ENCODE results near the gene CLCA2.

CLCA2 gene

DNA sequence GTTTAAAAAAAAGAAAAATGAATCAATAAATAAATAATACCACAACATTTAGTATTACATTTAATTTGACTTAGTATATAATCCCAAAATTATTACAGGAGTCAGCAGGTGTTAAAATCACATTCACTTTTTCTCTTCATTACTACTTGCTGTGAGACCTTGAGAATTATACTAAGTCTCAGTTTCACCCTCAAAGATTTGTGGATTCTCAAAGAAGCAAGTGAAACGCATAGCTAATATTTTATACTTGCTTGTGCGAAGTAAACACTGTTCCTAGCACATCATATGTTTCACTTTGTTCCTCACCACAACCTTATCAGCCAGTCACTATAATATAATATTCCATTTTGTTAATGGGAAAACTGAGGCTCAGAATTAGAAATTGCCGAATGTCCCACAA lies 48.8 kb downstream of the CLCA2 start:
- no peak overlapping the region for H3K27ac ChIP-seq (ENCODE audit: low read length)
- no peak overlapping the region for H3K9ac ChIP-seq (ENCODE audit: low read length in 2 of 2)

DNA sequence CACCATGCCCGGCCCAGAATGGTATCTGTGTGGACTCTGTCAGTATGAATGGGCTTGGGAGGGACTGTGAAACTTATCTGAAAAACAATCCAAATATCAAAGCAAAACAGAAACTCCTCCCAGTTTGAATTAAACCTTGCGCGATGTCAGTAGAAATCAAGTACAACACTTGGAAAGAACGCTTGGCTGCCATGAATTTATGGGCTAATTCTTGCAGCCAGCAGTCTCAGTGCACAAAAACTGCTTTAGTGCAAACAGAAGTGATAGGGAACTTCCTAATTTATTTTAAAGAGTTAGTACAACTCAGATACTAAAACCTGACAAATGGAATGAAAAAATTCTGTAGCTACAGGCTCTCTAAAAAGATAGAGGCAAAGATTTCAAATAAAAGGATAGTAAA lies 53.3 kb downstream of the CLCA2 start:
- H3K4me1 ChIP-seq (ENCODE audit: control insufficient read depth, insufficient read depth, low read length): no peaks in the 10 kb centered on the region
- H3K9ac ChIP-seq (ENCODE audit: low read length in 2 of 2): no peak overlapping the region
- H3K36me3 ChIP-seq (ENCODE audit: control insufficient read depth in 2 of 2, insufficient read depth in 2 of 2, low read length in 2 of 2): no peaks in the 10 kb centered on the region
- no peaks in the 10 kb centered on the region for H3K27me3 ChIP-seq (ENCODE audit: control insufficient read depth in 1 of 2, insufficient read depth in 2 of 2, low read length in 2 of 2)
- no peak overlapping the region for H3K27ac ChIP-seq (ENCODE audit: low read length)
- no peaks in the 10 kb centered on the region for H3K9me3 ChIP-seq (ENCODE audit: control insufficient read depth in 2 of 2, low read length in 2 of 2)
- H3K4me3 ChIP-seq (ENCODE audit: low read length in 2 of 2): no peak overlapping the region

More for the DNA sequence above, 48.8 kb downstream of the CLCA2 start:
- no peaks in the 10 kb centered on the region for H3K36me3 ChIP-seq (ENCODE audit: control insufficient read depth in 2 of 2, insufficient read depth in 2 of 2, low read length in 2 of 2)
- H3K9me3 ChIP-seq (ENCODE audit: control insufficient read depth in 2 of 2, low read length in 2 of 2): no peaks in the 10 kb centered on the region
- H3K4me1 ChIP-seq (ENCODE audit: control insufficient read depth, insufficient read depth, low read length): no peaks in the 10 kb centered on the region
- no peak overlapping the region for H3K4me3 ChIP-seq (ENCODE audit: low read length in 2 of 2)
- H3K27me3 ChIP-seq (ENCODE audit: control insufficient read depth in 1 of 2, insufficient read depth in 2 of 2, low read length in 2 of 2): no peaks in the 10 kb centered on the region

DNA sequence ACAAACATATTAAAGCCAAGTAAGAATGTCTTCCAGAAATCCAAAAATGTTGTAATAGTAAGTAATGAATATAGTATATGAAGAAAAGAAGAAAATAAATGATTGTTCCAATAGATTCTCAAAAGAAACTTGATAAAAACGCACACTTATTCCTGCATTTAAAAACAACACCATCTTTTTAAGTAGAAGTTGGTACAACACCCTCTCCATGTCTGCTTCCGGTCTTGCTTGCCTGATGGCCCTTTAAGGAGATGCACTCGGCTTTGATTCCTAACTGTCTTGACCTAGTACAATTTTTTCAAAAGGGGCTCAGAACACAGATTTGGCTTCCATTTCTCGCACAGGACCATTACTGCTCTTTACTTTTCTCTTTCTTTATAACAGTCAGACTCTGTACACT lies 53.7 kb downstream of the CLCA2 start:
- Histone ChIP-seq H3K4me3 (ENCODE audit: low read length in 2 of 2) (no peak overlapping the region), H3K27me3 (ENCODE audit: control insufficient read depth in 1 of 2, insufficient read depth in 2 of 2, low read length in 2 of 2) (no peaks in the 10 kb centered on the region), H3K27ac (ENCODE audit: low read length) (no peak overlapping the region), H3K4me1 (ENCODE audit: control insufficient read depth, insufficient read depth, low read length) (no peaks in the 10 kb centered on the region), H3K9ac (ENCODE audit: low read length in 2 of 2) (no peak overlapping the region), H3K36me3 (ENCODE audit: control insufficient read depth in 2 of 2, insufficient read depth in 2 of 2, low read length in 2 of 2) (no peaks in the 10 kb centered on the region), H3K9me3 (ENCODE audit: control insufficient read depth in 2 of 2, low read length in 2 of 2) (no peaks in the 10 kb centered on the region)

DNA sequence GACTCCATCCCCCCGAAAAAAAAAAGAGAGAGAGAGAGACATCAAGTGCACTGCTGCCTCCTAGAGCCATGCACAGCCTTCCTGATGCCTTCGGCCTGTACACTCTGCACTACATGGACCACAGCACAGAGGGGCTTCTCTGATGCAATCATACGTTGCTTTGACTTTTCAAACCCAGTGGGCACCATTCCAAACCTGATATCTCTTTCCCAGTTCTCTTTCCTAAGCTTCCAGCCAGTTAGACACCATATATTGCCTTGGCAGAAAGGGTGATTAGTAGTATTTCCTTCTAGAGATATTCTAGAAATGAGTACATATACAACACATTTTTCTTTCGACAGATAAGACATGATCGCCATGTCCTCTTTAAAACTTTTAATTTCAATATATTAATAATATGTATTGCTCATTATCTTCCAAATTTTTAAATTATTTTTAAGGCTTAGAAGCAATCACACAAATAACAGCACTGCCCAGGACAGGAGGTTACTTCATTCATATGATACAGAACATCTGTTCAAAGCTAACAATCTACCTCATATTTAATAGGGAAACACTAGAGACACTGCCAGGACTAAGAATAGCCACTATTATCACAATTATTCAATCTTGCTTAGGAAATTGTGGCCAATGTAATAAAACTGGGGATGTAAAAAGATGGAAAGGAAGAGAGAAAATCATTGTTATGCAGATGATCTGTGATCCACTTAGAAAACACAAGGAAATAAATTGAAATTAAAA lies 54.6 kb downstream of the CLCA2 start:
- H3K4me3 ChIP-seq (ENCODE audit: low read length in 2 of 2): no peak overlapping the region
- H3K36me3 ChIP-seq (ENCODE audit: control insufficient read depth in 2 of 2, insufficient read depth in 2 of 2, low read length in 2 of 2): no peaks in the 10 kb centered on the region

DNA sequence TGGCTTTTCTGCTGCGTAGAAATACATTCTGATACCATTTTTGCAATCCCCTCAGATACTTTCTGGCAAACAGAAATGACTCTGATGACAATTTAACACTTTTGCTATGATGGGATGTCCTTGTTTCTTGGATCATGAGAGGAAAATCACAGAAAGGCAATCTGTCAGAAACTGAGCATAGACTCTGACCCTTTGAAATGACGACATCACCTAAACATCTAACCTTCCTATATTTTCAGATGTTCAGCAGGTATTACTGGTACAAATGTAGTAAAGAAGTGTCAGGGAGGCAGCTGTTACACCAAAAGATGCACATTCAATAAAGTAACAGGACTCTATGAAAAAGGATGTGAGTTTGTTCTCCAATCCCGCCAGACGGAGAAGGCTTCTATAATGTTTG lies 58.0 kb downstream of the CLCA2 start:
- H3K27me3 ChIP-seq (ENCODE audit: control insufficient read depth in 1 of 2, insufficient read depth in 2 of 2, low read length in 2 of 2): no peaks in the 10 kb centered on the region
- no peak overlapping the region for H3K9ac ChIP-seq (ENCODE audit: low read length in 2 of 2)
- no peak overlapping the region for H3K4me3 ChIP-seq (ENCODE audit: low read length in 2 of 2)
- no peak overlapping the region for H3K27ac ChIP-seq (ENCODE audit: low read length)
- H3K9me3 ChIP-seq (ENCODE audit: control insufficient read depth in 2 of 2, low read length in 2 of 2): no peaks in the 10 kb centered on the region
- H3K4me1 ChIP-seq (ENCODE audit: control insufficient read depth, insufficient read depth, low read length): no peaks in the 10 kb centered on the region
- H3K36me3 ChIP-seq (ENCODE audit: control insufficient read depth in 2 of 2, insufficient read depth in 2 of 2, low read length in 2 of 2): no peaks in the 10 kb centered on the region

More for the DNA sequence above, 54.6 kb downstream of the CLCA2 start:
- no peaks in the 10 kb centered on the region for H3K9me3 ChIP-seq (ENCODE audit: control insufficient read depth in 2 of 2, low read length in 2 of 2)
- no peak overlapping the region for H3K27ac ChIP-seq (ENCODE audit: low read length)
- H3K27me3 ChIP-seq (ENCODE audit: control insufficient read depth in 1 of 2, insufficient read depth in 2 of 2, low read length in 2 of 2): no peaks in the 10 kb centered on the region
- no peak overlapping the region for H3K9ac ChIP-seq (ENCODE audit: low read length in 2 of 2)
- no peaks in the 10 kb centered on the region for H3K4me1 ChIP-seq (ENCODE audit: control insufficient read depth, insufficient read depth, low read length)

DNA sequence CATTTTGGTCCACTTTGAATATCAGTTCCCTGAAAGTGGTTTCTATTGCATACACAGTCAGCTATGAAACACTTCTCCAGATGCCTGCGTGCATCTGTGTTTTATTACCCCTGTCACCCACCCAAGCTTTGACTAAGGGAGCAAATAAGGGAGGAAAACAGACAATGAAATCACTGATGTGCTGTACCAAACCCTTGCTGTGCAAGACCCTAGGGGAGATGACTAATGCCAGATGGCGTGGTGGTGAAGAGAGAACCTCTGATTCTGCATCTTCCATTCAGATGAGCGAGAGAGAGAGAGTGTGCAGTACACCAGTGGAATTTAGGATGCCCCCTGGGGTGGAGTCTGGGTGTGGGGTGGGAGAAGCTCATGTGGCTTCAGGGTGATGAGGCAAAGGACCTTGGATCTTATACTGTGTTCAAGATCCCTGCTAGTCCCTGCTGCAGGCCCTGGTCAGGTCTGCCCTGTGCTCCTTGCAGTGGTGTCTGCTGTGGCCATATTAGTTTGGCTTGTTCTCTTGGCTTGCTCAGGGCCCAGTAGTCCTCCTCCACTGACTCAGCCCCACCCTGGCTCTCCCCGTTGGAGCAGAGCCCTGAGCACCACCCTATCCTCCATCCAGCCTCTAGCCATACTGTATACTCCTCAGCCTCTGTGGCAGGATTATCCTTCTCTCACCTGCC lies 63.3 kb downstream of the CLCA2 start:
- Histone ChIP-seq H3K36me3 (ENCODE audit: control insufficient read depth in 2 of 2, insufficient read depth in 2 of 2, low read length in 2 of 2) (no peaks in the 10 kb centered on the region), H3K4me3 (ENCODE audit: low read length in 2 of 2) (no peak overlapping the region), H3K9ac (ENCODE audit: low read length in 2 of 2) (no peak overlapping the region), H3K9me3 (ENCODE audit: control insufficient read depth in 2 of 2, low read length in 2 of 2) (no peaks in the 10 kb centered on the region), H3K27ac (ENCODE audit: low read length) (no peak overlapping the region), H3K27me3 (ENCODE audit: control insufficient read depth in 1 of 2, insufficient read depth in 2 of 2, low read length in 2 of 2) (no peaks in the 10 kb centered on the region), H3K4me1 (ENCODE audit: control insufficient read depth, insufficient read depth, low read length) (no peaks in the 10 kb centered on the region)

DNA sequence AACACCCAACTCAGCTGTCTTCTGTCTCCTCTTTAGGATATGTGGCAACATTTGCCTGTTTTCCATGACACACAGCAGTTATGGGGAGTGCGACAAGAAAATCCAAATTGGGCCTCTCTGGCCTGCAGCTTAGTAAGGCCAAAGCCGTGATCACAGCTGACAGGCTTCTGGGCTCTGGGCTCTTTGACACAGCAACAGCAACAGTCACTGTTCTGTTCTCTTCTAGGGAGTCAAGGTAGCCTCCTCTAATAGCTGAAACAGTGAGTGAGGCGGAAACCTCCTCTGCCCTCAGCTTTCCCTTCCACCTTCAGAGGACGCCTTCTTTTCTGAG lies 63.8 kb downstream of the CLCA2 start:
- Histone ChIP-seq H3K27me3 (ENCODE audit: control insufficient read depth in 1 of 2, insufficient read depth in 2 of 2, low read length in 2 of 2) (no peaks in the 10 kb centered on the region), H3K27ac (ENCODE audit: low read length) (no peak overlapping the region)

DNA sequence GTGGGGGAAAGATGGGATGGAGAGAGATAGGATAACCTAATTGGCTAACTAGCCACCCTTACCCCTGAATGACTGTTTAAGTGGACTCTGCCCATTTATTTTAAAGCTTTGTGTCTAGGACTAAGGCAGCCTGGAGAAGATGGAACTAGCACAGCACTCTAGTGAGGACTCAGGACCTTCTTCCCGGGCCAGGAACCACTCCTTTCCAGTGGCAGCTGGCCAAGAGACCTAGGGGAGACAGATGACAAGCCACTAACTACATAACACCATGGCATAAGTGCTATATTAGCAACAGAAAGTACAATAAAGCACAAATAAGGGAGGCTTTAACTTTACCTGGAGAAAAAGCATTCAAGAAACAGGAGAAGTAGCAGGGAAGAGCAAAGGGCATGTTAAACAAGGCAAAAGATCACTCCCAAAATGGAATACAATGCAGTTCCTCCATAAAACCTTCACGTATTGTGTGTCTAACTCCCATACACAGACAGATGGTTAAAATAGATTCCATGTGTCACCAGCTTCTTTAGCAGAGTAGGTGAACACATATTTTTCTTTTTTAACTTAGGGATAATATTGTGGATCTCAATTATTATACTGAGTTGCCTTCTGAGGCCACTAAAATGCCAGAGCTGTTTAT lies 65.4 kb downstream of the CLCA2 start:
- Histone ChIP-seq H3K27me3 (ENCODE audit: control insufficient read depth in 1 of 2, insufficient read depth in 2 of 2, low read length in 2 of 2) (no peaks in the 10 kb centered on the region), H3K36me3 (ENCODE audit: control insufficient read depth in 2 of 2, insufficient read depth in 2 of 2, low read length in 2 of 2) (no peaks in the 10 kb centered on the region), H3K9ac (ENCODE audit: low read length in 2 of 2) (no peak overlapping the region), H3K9me3 (ENCODE audit: control insufficient read depth in 2 of 2, low read length in 2 of 2) (no peaks in the 10 kb centered on the region), H3K4me3 (ENCODE audit: low read length in 2 of 2) (no peak overlapping the region), H3K27ac (ENCODE audit: low read length) (no peak overlapping the region), H3K4me1 (ENCODE audit: control insufficient read depth, insufficient read depth, low read length) (no peaks in the 10 kb centered on the region)

More for the DNA sequence above, 63.8 kb downstream of the CLCA2 start:
- no peak overlapping the region for H3K9ac ChIP-seq (ENCODE audit: low read length in 2 of 2)
- H3K36me3 ChIP-seq (ENCODE audit: control insufficient read depth in 2 of 2, insufficient read depth in 2 of 2, low read length in 2 of 2): no peaks in the 10 kb centered on the region
- no peaks in the 10 kb centered on the region for H3K9me3 ChIP-seq (ENCODE audit: control insufficient read depth in 2 of 2, low read length in 2 of 2)
- no peaks in the 10 kb centered on the region for H3K4me1 ChIP-seq (ENCODE audit: control insufficient read depth, insufficient read depth, low read length)
- H3K4me3 ChIP-seq (ENCODE audit: low read length in 2 of 2): no peak overlapping the region

DNA sequence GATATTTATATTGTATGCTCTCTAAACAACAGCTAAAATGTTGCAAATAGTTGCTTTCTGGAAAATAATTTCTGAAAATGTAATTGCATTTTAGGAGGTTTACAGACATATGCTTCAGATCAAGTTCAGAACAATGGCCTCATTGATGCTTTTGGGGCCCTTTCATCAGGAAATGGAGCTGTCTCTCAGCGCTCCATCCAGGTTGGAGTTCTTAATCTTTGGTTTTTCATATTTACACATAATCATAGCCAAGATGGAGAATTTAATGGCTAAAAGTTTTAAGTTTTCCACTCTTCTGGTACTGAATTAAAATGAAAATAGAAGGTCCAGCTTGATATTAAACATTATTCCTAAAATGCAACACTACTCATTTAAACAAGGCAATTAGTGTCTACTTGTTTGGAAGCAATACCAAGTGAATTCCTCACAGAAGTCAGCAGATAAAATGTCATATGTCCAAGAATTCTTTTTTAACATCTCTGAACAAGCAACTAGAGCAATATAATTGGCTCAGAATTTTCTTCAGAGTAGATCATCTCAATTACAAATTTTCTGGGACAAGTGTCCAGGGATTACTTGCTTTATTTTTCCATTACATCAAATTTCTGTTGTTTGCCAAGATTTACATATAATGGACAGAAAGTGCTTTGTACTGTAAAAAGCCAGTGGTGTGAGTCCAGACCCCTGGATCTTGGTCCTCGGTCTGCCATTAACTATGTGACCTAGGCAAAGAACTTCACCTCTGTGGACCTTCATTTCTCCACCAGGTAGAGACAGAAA lies 67.4 kb downstream of the CLCA2 start:
- H3K9ac ChIP-seq (ENCODE audit: low read length in 2 of 2): no peak overlapping the region
- H3K36me3 ChIP-seq (ENCODE audit: control insufficient read depth in 2 of 2, insufficient read depth in 2 of 2, low read length in 2 of 2): no peaks in the 10 kb centered on the region
- H3K4me1 ChIP-seq (ENCODE audit: control insufficient read depth, insufficient read depth, low read length): no peaks in the 10 kb centered on the region
- no peaks in the 10 kb centered on the region for H3K9me3 ChIP-seq (ENCODE audit: control insufficient read depth in 2 of 2, low read length in 2 of 2)
- H3K27ac ChIP-seq (ENCODE audit: low read length): no peak overlapping the region
- no peaks in the 10 kb centered on the region for H3K27me3 ChIP-seq (ENCODE audit: control insufficient read depth in 1 of 2, insufficient read depth in 2 of 2, low read length in 2 of 2)
- H3K4me3 ChIP-seq (ENCODE audit: low read length in 2 of 2): no peak overlapping the region

DNA sequence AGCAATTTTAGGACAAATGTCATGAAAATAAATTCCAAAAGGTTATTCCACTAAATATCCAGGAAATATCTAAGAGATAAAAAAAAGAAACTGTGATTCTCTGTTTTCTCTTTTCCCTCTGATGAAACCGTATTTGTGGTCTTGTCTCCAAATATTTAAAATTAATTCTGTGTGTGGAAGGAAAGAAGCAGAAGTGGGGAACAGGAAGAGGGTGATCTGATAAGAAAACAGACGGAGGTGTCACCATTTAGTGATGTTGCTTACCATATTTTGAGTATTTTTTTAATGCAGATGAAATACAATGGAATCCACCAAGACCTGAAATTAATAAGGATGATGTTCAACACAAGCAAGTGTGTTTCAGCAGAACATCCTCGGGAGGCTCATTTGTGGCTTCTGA lies 74.3 kb downstream of the CLCA2 start:
- peaks cover 21% of the 10 kb centered on the region for H3K4me1 ChIP-seq (ENCODE audit: control insufficient read depth, insufficient read depth, low read length)
- H3K27ac ChIP-seq (ENCODE audit: low read length): no peak overlapping the region
- no peaks in the 10 kb centered on the region for H3K9me3 ChIP-seq (ENCODE audit: control insufficient read depth in 2 of 2, low read length in 2 of 2)
- no peak overlapping the region for H3K4me3 ChIP-seq (ENCODE audit: low read length in 2 of 2)
- H3K9ac ChIP-seq (ENCODE audit: low read length in 2 of 2): no peak overlapping the region
- H3K36me3 ChIP-seq (ENCODE audit: control insufficient read depth in 2 of 2, insufficient read depth in 2 of 2, low read length in 2 of 2): no peaks in the 10 kb centered on the region
- H3K27me3 ChIP-seq (ENCODE audit: control insufficient read depth in 1 of 2, insufficient read depth in 2 of 2, low read length in 2 of 2): no peaks in the 10 kb centered on the region

Data from stomach smooth muscle (tissue), 2 donors.